ENCODE data around the gene KCNT1.

DNA sequence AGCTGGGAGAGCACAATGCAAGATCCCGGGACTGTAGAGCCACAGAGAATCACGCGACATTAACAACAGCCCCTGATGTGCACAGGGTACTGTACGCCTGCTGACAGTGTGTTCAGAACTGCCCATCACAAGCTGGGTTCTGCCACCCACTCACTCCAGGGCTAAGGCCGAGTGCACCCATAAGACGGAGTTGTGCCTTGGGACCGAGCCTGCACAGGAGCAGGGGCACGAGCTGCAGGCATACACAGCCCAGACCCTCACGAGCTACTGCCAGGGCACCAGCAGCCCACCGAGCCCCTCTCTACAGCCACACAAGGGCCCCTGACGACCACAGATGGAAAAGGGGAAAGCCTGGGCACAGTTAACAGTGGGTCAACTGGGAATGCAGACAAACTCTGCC lies 137.5 kb downstream of the KCNT1 start:
- TF ChIP-seq, protein P1, sequence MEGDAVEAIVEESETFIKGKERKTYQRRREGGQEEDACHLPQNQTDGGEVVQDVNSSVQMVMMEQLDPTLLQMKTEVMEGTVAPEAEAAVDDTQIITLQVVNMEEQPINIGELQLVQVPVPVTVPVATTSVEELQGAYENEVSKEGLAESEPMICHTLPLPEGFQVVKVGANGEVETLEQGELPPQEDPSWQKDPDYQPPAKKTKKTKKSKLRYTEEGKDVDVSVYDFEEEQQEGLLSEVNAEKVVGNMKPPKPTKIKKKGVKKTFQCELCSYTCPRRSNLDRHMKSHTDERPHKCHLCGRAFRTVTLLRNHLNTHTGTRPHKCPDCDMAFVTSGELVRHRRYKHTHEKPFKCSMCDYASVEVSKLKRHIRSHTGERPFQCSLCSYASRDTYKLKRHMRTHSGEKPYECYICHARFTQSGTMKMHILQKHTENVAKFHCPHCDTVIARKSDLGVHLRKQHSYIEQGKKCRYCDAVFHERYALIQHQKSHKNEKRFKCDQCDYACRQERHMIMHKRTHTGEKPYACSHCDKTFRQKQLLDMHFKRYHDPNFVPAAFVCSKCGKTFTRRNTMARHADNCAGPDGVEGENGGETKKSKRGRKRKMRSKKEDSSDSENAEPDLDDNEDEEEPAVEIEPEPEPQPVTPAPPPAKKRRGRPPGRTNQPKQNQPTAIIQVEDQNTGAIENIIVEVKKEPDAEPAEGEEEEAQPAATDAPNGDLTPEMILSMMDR (IDR thresholded peaks at IDR 0.05; ENCODE audit: poor library complexity): no peak
- TF ChIP-seq EZH2 (IDR thresholded peaks at IDR 0.05; ENCODE audit: borderline replicate concordance) (no peak), EZH2phosphoT487 (IDR thresholded peaks at IDR 0.05; ENCODE audit: low read depth, severe bottlenecking, unreplicated experiment) (no peak)

Data from hepatocyte (in vitro differentiated cells).